HCT116 (cell line): ENCODE results near the gene VAMP1. TPM values are rescaled to one million over a fixed set of nuclear protein-coding genes. Genes with fewer than 3 reads are reported as not detected.

ENCODE experiments used
- ATAC-seq: fragments of 200-7000 bp; cut with Tn5 transposase; 2 replicates; pipeline ENCODE4 v1.9.1; 2020; ENCODE audit warnings: mild to moderate bottlenecking, moderate library complexity
- BruUV-seq: library from RNA; stranded (reverse); fragments of 400-500 nt; replicated peaks from 2 replicates; lab custom pipeline; 2021; lab: Mats Ljungman, UMichigan
- CTCF ChIA-PET: fragments of 300-600 bp; sonication (Branson Sonifier 250); formaldehyde crosslinking; loops from one replicate; lab custom pipeline; 2021; ENCODE audit warnings: antibody characterized with exemption; lab: Charles Lee
- POLR2A ChIA-PET: fragments of 300-600, 350-600 bp; sonication (Branson Sonifier 250); formaldehyde crosslinking; loops from one replicate; lab custom pipeline; 2021; ENCODE audit warnings: antibody characterized with exemption; lab: Charles Lee
- RAD21 ChIA-PET, 2 experiments: fragments of 300-600 bp; sonication (Branson Sonifier 250); formaldehyde crosslinking; loops; one replicate each; lab custom pipeline; 2023; ENCODE audit warnings: low total read pairs in 2 of 2; ENCODE audit not compliant: uncharacterized antibody in 2 of 2, unreplicated experiment in 2 of 2, low non-redundant PET in 1 of 2; lab: Charles Lee
- DNase-seq: peaks from one replicate; pipeline ENCODE4 v3.0.0-alpha.2; 2010; ENCODE audit warnings: low read depth, low spot score
- H2AFZ ChIP-seq: fragments of 200-600 bp; shearing (Covaris generic), sonication (generic); 2 replicates; pipeline ENCODE4 v1.6.1; 2017; ENCODE audit warnings: low read depth, mixed run types, mixed read lengths, antibody characterized with exemption, low read length; ENCODE audit not compliant: poor library complexity, severe bottlenecking
- H3K27ac ChIP-seq: 2 replicates; pipeline ENCODE4 v1.5.1; 2012; ENCODE audit warnings: low read depth, low read length
- H3K27me3 ChIP-seq: fragments of 200-600 bp; sonication (generic); 2 replicates; pipeline ENCODE4 v1.6.1; 2016; ENCODE audit warnings: mixed run types, low read length, mixed read lengths; ENCODE audit not compliant: insufficient read depth
- H3K36me3 ChIP-seq, 2 experiments: fragments of 200-500 bp in 1 of 2; fragments of 200-600 bp in 1 of 2; sonication (Bioruptor generic) in 1 of 2; sonication (generic) in 1 of 2; 2 replicates each; pipeline versions ENCODE4 v1.5.1 to v1.6.1; 2014 to 2016; ENCODE audit warnings: low read length in 2 of 2, inconsistent platforms in 1 of 2, mixed read lengths in 1 of 2, mixed run types in 1 of 2; ENCODE audit not compliant: insufficient read depth in 2 of 2, control insufficient read depth in 1 of 2
- H3K4me1 ChIP-seq, 2 experiments: fragments of 200-600 bp in 1 of 2; sonication (generic) in 1 of 2; 2 replicates each; pipeline versions ENCODE4 v1.5.1 to v1.6.1; 2012 to 2017; ENCODE audit warnings: low read length in 2 of 2, inconsistent platforms in 1 of 2, mild to moderate bottlenecking in 1 of 2, mixed read lengths in 1 of 2, mixed run types in 1 of 2, moderate library complexity in 1 of 2; ENCODE audit not compliant: insufficient read depth in 2 of 2, control insufficient read depth in 1 of 2
- H3K4me2 ChIP-seq: fragments of 200-600 bp; sonication (generic); 2 replicates; pipeline ENCODE4 v1.6.1; 2017; ENCODE audit warnings: mixed run types, low read length, mixed read lengths
- H3K4me3 ChIP-seq, 2 experiments: fragments of 200-600 bp in 1 of 2; sonication (generic) in 1 of 2; replicated peaks in 1 of 2; 2 replicates each; pipeline ENCODE4 v1.5.1; 2011 to 2016; ENCODE audit warnings: low read length in 2 of 2, control low read depth in 1 of 2, low read depth in 1 of 2, mild to moderate bottlenecking in 1 of 2, mixed read lengths in 1 of 2, mixed run types in 1 of 2
- H3K79me2 ChIP-seq: fragments of 200-600 bp; sonication (generic); 2 replicates; pipeline ENCODE4 v1.6.1; 2017; ENCODE audit warnings: mild to moderate bottlenecking, mixed run types, low read length, moderate library complexity, mixed read lengths; ENCODE audit not compliant: insufficient read depth
- H3K9ac ChIP-seq: fragments of 200-600 bp; sonication (generic); 2 replicates; pipeline ENCODE4 v1.6.1; 2016; ENCODE audit warnings: low read length, mixed read lengths
- H3K9me2 ChIP-seq: fragments of 200-600 bp; sonication (generic), shearing (Covaris generic); 2 replicates; pipeline ENCODE4 v1.6.1; 2017; ENCODE audit warnings: mixed run types, mild to moderate bottlenecking, moderate library complexity; ENCODE audit not compliant: insufficient read depth
- H3K9me3 ChIP-seq, 2 experiments: fragments of 200-500 bp in 1 of 2; fragments of 200-600 bp in 1 of 2; sonication (Bioruptor generic) in 1 of 2; sonication (generic) in 1 of 2; 2 replicates each; pipeline ENCODE4 v1.6.1; 2014 to 2017; ENCODE audit warnings: low read length in 2 of 2, mixed read lengths in 2 of 2, inconsistent platforms in 1 of 2, low read depth in 1 of 2, mild to moderate bottlenecking in 1 of 2, mixed run types in 1 of 2, moderate library complexity in 1 of 2; ENCODE audit not compliant: control insufficient read depth in 1 of 2, insufficient read depth in 1 of 2
- H4K20me1 ChIP-seq: fragments of 200-600 bp; sonication (generic), shearing (Covaris generic); 2 replicates; pipeline ENCODE4 v1.6.1; 2017; ENCODE audit warnings: mixed run types, mild to moderate bottlenecking, moderate library complexity; ENCODE audit not compliant: insufficient read depth
- CEBPB ChIP-seq: IDR thresholded peaks from 2 replicates; pipeline ENCODE4 v1.6.1; 2012; ENCODE audit warnings: low read depth
- ELF1 ChIP-seq: IDR thresholded peaks from 2 replicates; pipeline ENCODE4 v1.6.1; 2012; ENCODE audit warnings: low read depth, borderline replicate concordance
- JUND ChIP-seq: IDR thresholded peaks from 2 replicates; pipeline ENCODE4 v1.6.1; 2012
- POLR2AphosphoS5 ChIP-seq: IDR thresholded peaks from 2 replicates; pipeline ENCODE4 v1.6.1; 2011; ENCODE audit warnings: mild to moderate bottlenecking, low read depth, low read length, moderate library complexity
- SIN3A ChIP-seq: IDR thresholded peaks from 2 replicates; pipeline ENCODE4 v1.6.1; 2012; ENCODE audit warnings: low read depth
- TCF7L2 ChIP-seq: IDR thresholded peaks from 2 replicates; pipeline ENCODE4 v1.7.0; 2011; ENCODE audit warnings: borderline replicate concordance, inconsistent platforms; ENCODE audit not compliant: insufficient read depth, insufficient read length; ENCODE audit errors: extremely low read depth
- YY1 ChIP-seq: IDR thresholded peaks from 2 replicates; pipeline ENCODE4 v1.6.1; 2011; ENCODE audit warnings: low read length, low read depth, moderate library complexity, mild to moderate bottlenecking; ENCODE audit not compliant: insufficient replicate concordance; ENCODE audit errors: extremely low read depth
- ZBTB33 ChIP-seq: IDR thresholded peaks from 2 replicates; pipeline ENCODE4 v1.6.1; 2011; ENCODE audit warnings: mild to moderate bottlenecking, low read length, moderate library complexity; ENCODE audit not compliant: insufficient replicate concordance; ENCODE audit errors: extremely low read depth
- ZFX ChIP-seq: fragments of 450-650 bp; IDR thresholded peaks from 2 replicates; pipeline ENCODE4 v1.6.1; 2017
- ZNF274 ChIP-seq: fragments of 200-500 bp; sonication (Bioruptor generic); IDR thresholded peaks from 2 replicates; pipeline ENCODE4 v1.6.1; 2014; ENCODE audit warnings: mild to moderate bottlenecking, low read depth, low read length, inconsistent platforms
- intact Hi-C: fragments of 100-400 bp; cut with micrococcal nuclease; formaldehyde crosslinking; loops from 2 replicates; pipeline ENCODE4 v1.10.0; 2022
- total RNA-seq: library from RNA; stranded (reverse); gene quantifications from one replicate; pipeline ENCODE4 v1.2.1, GENCODE V29; 2021; ENCODE audit not compliant: unreplicated experiment
- TF ChIP-seq, protein P1 (sequence below), 3 experiments: fragments of 200-600 bp in 1 of 3; sonication (generic) in 1 of 3; IDR thresholded peaks in 2 of 3; conservative IDR thresholded peaks in 1 of 3; 2 replicates each; pipeline ENCODE4 v1.5.1; 2012 to 2017; ENCODE audit warnings: low read depth in 2 of 3, low read length in 2 of 3, antibody characterized with exemption in 1 of 3, borderline replicate concordance in 1 of 3, control low read depth in 1 of 3, mild to moderate bottlenecking in 1 of 3, mixed read lengths in 1 of 3, mixed run types in 1 of 3, moderate library complexity in 1 of 3; ENCODE audit not compliant: insufficient read depth in 1 of 3

The VAMP1 gene
- total RNA-seq, 1 experiment from 2014 or later, result 12.1 TPM

DNA sequence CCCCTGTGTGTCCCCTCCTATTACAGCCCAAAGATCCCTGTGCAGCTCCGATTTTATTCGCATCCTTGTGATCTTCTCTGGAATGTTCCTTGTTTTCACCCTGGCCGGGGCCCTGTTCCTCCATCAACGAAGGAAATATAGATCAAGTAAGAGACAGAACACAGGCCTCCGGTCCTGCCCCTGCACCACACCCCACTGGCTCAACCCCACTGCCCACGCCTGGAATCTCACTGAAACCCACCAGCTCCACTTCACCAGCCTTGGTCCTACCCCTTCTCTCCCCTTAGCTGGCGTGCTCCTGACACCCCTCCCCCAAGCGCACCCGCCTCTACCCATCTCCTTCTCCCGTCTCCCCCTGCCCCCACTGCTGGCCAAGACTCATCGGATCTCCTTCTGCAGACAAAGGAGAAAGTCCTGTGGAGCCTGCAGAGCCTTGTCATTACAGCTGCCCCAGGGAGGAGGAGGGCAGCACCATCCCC, 19.6 kb downstream of the VAMP1 start:
- no peaks in the 10 kb centered on the region for H3K9me3 ChIP-seq
- TF ChIP-seq TCF7L2 (no peak), ZFX (no peak), YY1 (no peak), SIN3A (no peak), CEBPB (no peak), JUND (no peak), ZNF274 (no peak), ZBTB33 (no peak), ELF1 (no peak), POLR2AphosphoS5 (no peak)
- TF ChIP-seq, protein P1, sequence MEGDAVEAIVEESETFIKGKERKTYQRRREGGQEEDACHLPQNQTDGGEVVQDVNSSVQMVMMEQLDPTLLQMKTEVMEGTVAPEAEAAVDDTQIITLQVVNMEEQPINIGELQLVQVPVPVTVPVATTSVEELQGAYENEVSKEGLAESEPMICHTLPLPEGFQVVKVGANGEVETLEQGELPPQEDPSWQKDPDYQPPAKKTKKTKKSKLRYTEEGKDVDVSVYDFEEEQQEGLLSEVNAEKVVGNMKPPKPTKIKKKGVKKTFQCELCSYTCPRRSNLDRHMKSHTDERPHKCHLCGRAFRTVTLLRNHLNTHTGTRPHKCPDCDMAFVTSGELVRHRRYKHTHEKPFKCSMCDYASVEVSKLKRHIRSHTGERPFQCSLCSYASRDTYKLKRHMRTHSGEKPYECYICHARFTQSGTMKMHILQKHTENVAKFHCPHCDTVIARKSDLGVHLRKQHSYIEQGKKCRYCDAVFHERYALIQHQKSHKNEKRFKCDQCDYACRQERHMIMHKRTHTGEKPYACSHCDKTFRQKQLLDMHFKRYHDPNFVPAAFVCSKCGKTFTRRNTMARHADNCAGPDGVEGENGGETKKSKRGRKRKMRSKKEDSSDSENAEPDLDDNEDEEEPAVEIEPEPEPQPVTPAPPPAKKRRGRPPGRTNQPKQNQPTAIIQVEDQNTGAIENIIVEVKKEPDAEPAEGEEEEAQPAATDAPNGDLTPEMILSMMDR (IDR thresholded peaks at IDR 0.05 in 2 of 3, conservative IDR thresholded peaks at IDR 0.05 in 1 of 3; ENCODE audit: borderline replicate concordance in 1 of 3, insufficient read depth in 1 of 3, low read depth in 2 of 3, low read length in 2 of 3), result no peak
- H3K4me1 ChIP-seq, result peaks cover 0 to 15% of the 10 kb centered on the region in 2 experiments; a peak in 1 of 4 replicates
- H2AFZ ChIP-seq, result no peak overlapping the region
- H3K36me3 ChIP-seq, result no peaks in the 10 kb centered on the region
- DNase-seq, result no peak
- H4K20me1 ChIP-seq, result no peaks in the 10 kb centered on the region
- intact Hi-C loops, result no loop called here
- POLR2A ChIA-PET, result no interaction called here
- no peak overlapping the region for H3K9ac ChIP-seq
- no peak overlapping the region for H3K4me2 ChIP-seq
- H3K27ac ChIP-seq, result no peak overlapping the region
- no peak for ATAC-seq
- H3K4me3 ChIP-seq, result no peak overlapping the region
- BruUV-seq, result no TSS peak
- CTCF ChIA-PET, result no interaction called here
- no peaks in the 10 kb centered on the region for H3K9me2 ChIP-seq
- H3K27me3 ChIP-seq, result no peaks in the 10 kb centered on the region
- RAD21 ChIA-PET, result no interaction called here
- no peaks in the 10 kb centered on the region for H3K79me2 ChIP-seq
